Karpas-422 (cell line): ENCODE data around the gene GAS2L2. TPM values are rescaled to one million over a fixed set of nuclear protein-coding genes. Genes with fewer than 3 reads are reported as not detected.
A peak's percentile ranks its signal among the peaks of the same experiment; 100 is the strongest.

ENCODE experiments used
- DNase-seq: peaks from one replicate; pipeline ENCODE4 v3.0.0-alpha.2; 2015
- H2AFZ ChIP-seq: fragments of 200-600 bp; sonication (generic); 2 replicates; pipeline ENCODE4 v1.6.1; 2014; ENCODE audit warnings: antibody characterized with exemption, low read length, mixed read lengths
- H3K27ac ChIP-seq: fragments of 200-600 bp; sonication (generic); 2 replicates; pipeline ENCODE4 v1.5.1; 2014; ENCODE audit warnings: mild to moderate bottlenecking, low read length, moderate library complexity
- H3K27me3 ChIP-seq: fragments of 200-600 bp; sonication (generic); 2 replicates; pipeline ENCODE4 v1.6.1; 2014; ENCODE audit warnings: low read length, mixed read lengths
- H3K36me3 ChIP-seq: fragments of 200-600 bp; sonication (generic); 2 replicates; pipeline ENCODE4 v1.6.1; 2014; ENCODE audit warnings: low read length, mixed read lengths; ENCODE audit not compliant: insufficient read depth
- H3K4me1 ChIP-seq: fragments of 200-600 bp; sonication (generic); 2 replicates; pipeline ENCODE4 v1.6.1; 2014; ENCODE audit warnings: mild to moderate bottlenecking, low read length, mixed read lengths
- H3K4me2 ChIP-seq: fragments of 200-600 bp; sonication (generic); 2 replicates; pipeline ENCODE4 v1.6.1; 2014; ENCODE audit warnings: low read length, low read depth, mild to moderate bottlenecking; ENCODE audit not compliant: poor library complexity, severe bottlenecking
- H3K4me3 ChIP-seq: fragments of 200-600 bp; sonication (generic); 2 replicates; pipeline ENCODE4 v1.5.1; 2014; ENCODE audit warnings: mild to moderate bottlenecking, antibody characterized with exemption, low read length, mixed read lengths
- H3K79me2 ChIP-seq: fragments of 200-600 bp; sonication (generic); 2 replicates; pipeline ENCODE4 v1.6.1; 2014; ENCODE audit warnings: mild to moderate bottlenecking, low read length, mixed read lengths
- H3K9ac ChIP-seq: fragments of 200-600 bp; sonication (generic); 2 replicates; pipeline ENCODE4 v1.6.0; 2014; ENCODE audit warnings: low read length
- H3K9me2 ChIP-seq: fragments of 200-600 bp; sonication (generic), shearing (Covaris generic); replicated peaks from 2 replicates; pipeline ENCODE4 v1.6.0; 2014; ENCODE audit warnings: mild to moderate bottlenecking, low read length, moderate library complexity; ENCODE audit not compliant: insufficient read depth
- H3K9me3 ChIP-seq: fragments of 300-700, 200-600 bp; sonication (generic); 2 replicates; pipeline ENCODE4 v1.6.1; 2014; ENCODE audit warnings: low read length, mixed read lengths
- H4K20me1 ChIP-seq: fragments of 200-600 bp; sonication (generic); 2 replicates; pipeline ENCODE4 v1.6.1; 2014; ENCODE audit warnings: mild to moderate bottlenecking, antibody characterized with exemption, low read length, low read depth; ENCODE audit not compliant: insufficient read depth
- total RNA-seq: library from RNA; depleted of rRNA; stranded (reverse); fragments of >200 nt; shearing (Covaris generic); gene quantifications from 2 replicates; pipeline ENCODE4 v1.2.3, GENCODE V29; 2014; ENCODE audit warnings: low replicate concordance

The GAS2L2 gene
- total RNA-seq, 1 experiment from 2014 or later, result 0.07 TPM

- Histone ChIP-seq H3K9me3 (no peaks in the 10 kb centered on the region), H3K27me3 (no peaks in the 10 kb centered on the region), H3K27ac (no peak overlapping the region), H3K4me2 (no peak overlapping the region), H3K4me3 (no peak overlapping the region), H3K36me3 (no peaks in the 10 kb centered on the region), H3K9ac (no peak overlapping the region), H3K79me2 (no peaks in the 10 kb centered on the region), H4K20me1 (no peaks in the 10 kb centered on the region), H3K9me2 (no peaks in the 10 kb centered on the region), H3K4me1 (peaks cover 13% of the 10 kb centered on the region), H2AFZ (no peak overlapping the region)
- DNase-seq, result no peak
Measured at GRCh38 chr17:35766489-35766877, 13.4 kb upstream of the GAS2L2 start.

DNA sequence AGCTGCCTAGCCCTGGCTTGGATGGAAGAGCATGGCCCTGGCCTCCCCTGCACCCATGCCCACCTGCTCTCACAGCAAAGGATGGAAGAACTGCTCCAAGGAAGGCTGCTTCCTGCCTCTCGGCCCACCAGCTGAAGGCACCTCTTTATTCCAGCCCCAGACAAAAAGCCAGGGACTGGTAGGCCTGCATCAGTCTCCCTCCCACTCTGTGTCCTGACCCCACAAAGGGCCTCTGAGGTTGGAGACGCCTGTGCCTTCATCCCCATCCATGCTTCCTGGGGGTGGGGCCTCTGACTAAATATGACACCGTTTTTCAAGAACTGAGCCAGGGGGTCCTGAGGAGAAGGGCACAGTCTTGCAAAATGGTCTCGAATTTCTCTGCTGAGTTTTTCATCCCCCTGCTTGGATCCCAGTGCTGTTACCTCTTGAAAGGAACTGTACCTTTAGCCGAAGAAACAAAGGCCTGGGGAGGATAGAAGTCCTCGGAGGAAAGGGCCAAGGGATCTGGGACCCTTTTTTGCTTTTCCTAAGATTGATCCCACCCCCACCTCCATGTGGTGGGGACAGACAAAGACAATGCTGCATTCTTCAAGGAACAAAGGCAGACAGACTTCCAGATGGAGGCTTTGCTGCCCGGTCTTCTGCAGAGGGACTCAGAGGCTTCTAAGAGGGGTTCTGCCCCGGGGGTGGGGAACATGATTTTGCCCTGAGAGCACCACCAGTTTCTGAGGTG, 12.9 kb upstream of the GAS2L2 start:
- no peak overlapping the region for H3K4me3 ChIP-seq
- no peak overlapping the region for H2AFZ ChIP-seq
- no peaks in the 10 kb centered on the region for H3K27me3 ChIP-seq
- H3K4me1 ChIP-seq, result peaks cover 13% of the 10 kb centered on the region
- H3K4me2 ChIP-seq, result no peak overlapping the region
- H3K9me2 ChIP-seq, result no peaks in the 10 kb centered on the region
- no peaks in the 10 kb centered on the region for H4K20me1 ChIP-seq
- H3K79me2 ChIP-seq, result no peaks in the 10 kb centered on the region
- no peak for DNase-seq
- H3K9me3 ChIP-seq, result no peaks in the 10 kb centered on the region
- no peaks in the 10 kb centered on the region for H3K36me3 ChIP-seq
- H3K9ac ChIP-seq, result no peak overlapping the region
- no peak overlapping the region for H3K27ac ChIP-seq

GRCh38 chr17:35765086-35765710, 12.2 kb upstream of the GAS2L2 start:
- peak overlapping the region; percentile 70 for H3K9ac ChIP-seq
- peak overlapping the region; percentile 67 for H3K4me3 ChIP-seq
- peaks cover 13% of the 10 kb centered on the region for H3K4me1 ChIP-seq
- DNase-seq, result no peak
- no peaks in the 10 kb centered on the region for H4K20me1 ChIP-seq
- no peaks in the 10 kb centered on the region for H3K79me2 ChIP-seq
- H3K36me3 ChIP-seq, result no peaks in the 10 kb centered on the region
- no peaks in the 10 kb centered on the region for H3K9me3 ChIP-seq
- H3K27me3 ChIP-seq, result no peaks in the 10 kb centered on the region
- peak overlapping the region; percentile 77 for H3K4me2 ChIP-seq
- H3K9me2 ChIP-seq, result no peaks in the 10 kb centered on the region
- no peak overlapping the region for H3K27ac ChIP-seq
- no peak overlapping the region for H2AFZ ChIP-seq

- Histone ChIP-seq H4K20me1 (no peaks in the 10 kb centered on the region), H3K4me3 (peak overlapping the region; percentile 67), H3K27ac (no peak overlapping the region), H2AFZ (peak overlapping the region; percentile 99), H3K79me2 (no peaks in the 10 kb centered on the region), H3K9me2 (no peaks in the 10 kb centered on the region), H3K36me3 (no peaks in the 10 kb centered on the region), H3K4me1 (peaks cover 13% of the 10 kb centered on the region), H3K4me2 (peak overlapping the region; percentile 77), H3K27me3 (no peaks in the 10 kb centered on the region), H3K9me3 (no peaks in the 10 kb centered on the region), H3K9ac (peak overlapping the region; percentile 70)
- peak; percentile 94 for DNase-seq
Measured at GRCh38 chr17:35764123-35764991, 11.3 kb upstream of the GAS2L2 start.

DNA sequence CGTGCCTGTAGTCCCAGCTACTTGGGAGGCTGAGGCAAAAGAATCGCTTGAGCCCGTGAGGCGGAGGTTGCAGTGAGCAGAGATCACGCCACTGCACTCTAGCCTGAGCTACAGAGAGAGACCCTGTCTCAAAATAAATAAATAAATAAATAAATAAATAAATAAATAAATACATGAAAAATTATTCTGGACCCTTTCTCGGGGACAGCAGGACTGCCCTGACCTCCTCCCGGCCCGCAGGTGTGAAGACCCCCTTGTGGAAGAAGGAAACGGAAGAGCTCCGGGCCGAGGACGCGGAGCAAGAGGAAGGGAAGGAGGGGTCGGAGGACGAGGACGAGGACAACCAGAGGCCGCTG, 10.7 kb upstream of the GAS2L2 start:
- H3K27me3 ChIP-seq, result no peaks in the 10 kb centered on the region
- peak overlapping the region; percentile 67; the same call in 1 of the 2 replicates for H3K4me3 ChIP-seq
- H3K9me2 ChIP-seq, result no peaks in the 10 kb centered on the region
- H3K4me2 ChIP-seq, result peak overlapping the region; percentile 77
- DNase-seq, result no peak
- no peaks in the 10 kb centered on the region for H4K20me1 ChIP-seq
- no peak overlapping the region for H2AFZ ChIP-seq
- no peaks in the 10 kb centered on the region for H3K36me3 ChIP-seq
- H3K27ac ChIP-seq, result no peak overlapping the region
- H3K4me1 ChIP-seq, result peaks cover 13% of the 10 kb centered on the region
- peak overlapping the region; percentile 70 for H3K9ac ChIP-seq
- no peaks in the 10 kb centered on the region for H3K79me2 ChIP-seq
- no peaks in the 10 kb centered on the region for H3K9me3 ChIP-seq

GRCh38 chr17:35761601-35762000, 8.6 kb upstream of the GAS2L2 start:
- Histone ChIP-seq H3K4me1 (peaks cover 13% of the 10 kb centered on the region), H4K20me1 (no peaks in the 10 kb centered on the region), H3K9me3 (no peaks in the 10 kb centered on the region), H3K4me2 (no peak overlapping the region), H3K27me3 (no peaks in the 10 kb centered on the region), H3K9ac (no peak overlapping the region), H3K27ac (no peak overlapping the region), H3K4me3 (no peak overlapping the region), H3K36me3 (no peaks in the 10 kb centered on the region), H3K9me2 (no peaks in the 10 kb centered on the region), H3K79me2 (no peaks in the 10 kb centered on the region), H2AFZ (no peak overlapping the region)
- no peak for DNase-seq

DNA sequence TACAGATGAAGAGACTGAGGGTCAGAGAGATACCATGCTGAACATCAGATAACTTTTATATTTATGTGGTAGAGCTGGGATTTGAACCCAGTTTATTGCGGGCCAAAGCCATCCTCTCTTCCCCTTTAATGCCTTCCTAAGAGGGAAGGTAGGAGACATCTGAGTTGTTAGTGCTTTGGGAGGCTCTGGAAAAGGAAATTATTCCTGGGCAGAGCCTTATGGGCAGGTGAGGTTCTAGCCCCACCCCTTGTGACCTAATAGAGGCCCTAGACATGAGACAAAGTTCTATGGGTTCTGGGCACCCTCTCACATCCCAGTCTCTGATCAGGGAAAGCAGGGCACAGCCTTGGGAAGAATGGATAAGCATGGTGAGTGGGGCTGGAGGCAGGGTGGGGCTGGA, 7.5 kb upstream of the GAS2L2 start, which contains the start of gene C17orf50:
C17orf50 (plus strand) TSS at position 301 of the 400 bp plus-strand sequence; CDS start at position 356, 55 bp downstream.
- H4K20me1 ChIP-seq, result no peaks in the 10 kb centered on the region
- H3K4me1 ChIP-seq, result peaks cover 16% of the 10 kb centered on the region
- no peak within 1 kb of the TSS for H3K27ac ChIP-seq
- no peak within 1 kb of the TSS for H3K4me3 ChIP-seq
- no peak within 1 kb of the TSS for H2AFZ ChIP-seq
- no peaks in the 10 kb centered on the region for H3K9me2 ChIP-seq
- H3K79me2 ChIP-seq, result no peaks in the 10 kb centered on the region
- H3K36me3 ChIP-seq, result no peaks in the 10 kb centered on the region
- H3K9me3 ChIP-seq, result no peaks in the 10 kb centered on the region
- H3K9ac ChIP-seq, result no peak within 1 kb of the TSS
- H3K4me2 ChIP-seq, result no peak within 1 kb of the TSS
- no peak for DNase-seq
- no peaks in the 10 kb centered on the region for H3K27me3 ChIP-seq

DNA sequence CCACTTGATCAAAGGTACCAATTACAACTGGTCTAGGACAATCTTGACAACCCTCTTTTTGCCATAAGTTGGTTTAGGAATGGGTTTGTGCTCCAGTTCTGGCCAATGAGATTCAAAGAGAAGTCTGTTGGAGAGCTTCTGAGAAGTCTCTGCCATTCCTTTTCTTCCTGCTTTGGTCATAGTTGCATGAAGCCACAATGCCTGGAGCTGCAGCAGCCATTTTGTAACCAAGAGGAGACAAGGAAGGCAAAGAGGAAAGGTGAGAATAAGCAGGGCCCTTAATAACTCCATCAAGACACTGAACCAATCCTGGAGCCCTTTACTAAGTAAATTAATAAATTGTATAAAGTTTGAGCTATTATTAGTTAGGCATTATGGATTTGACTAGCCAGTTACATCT, 4.2 kb upstream of the GAS2L2 start:
- H3K27ac ChIP-seq, result no peak overlapping the region
- H3K9me2 ChIP-seq, result no peaks in the 10 kb centered on the region
- no peak overlapping the region for H3K4me2 ChIP-seq
- no peaks in the 10 kb centered on the region for H3K79me2 ChIP-seq
- H3K4me3 ChIP-seq, result no peak overlapping the region
- no peaks in the 10 kb centered on the region for H3K9me3 ChIP-seq
- DNase-seq, result no peak
- no peaks in the 10 kb centered on the region for H3K27me3 ChIP-seq
- H2AFZ ChIP-seq, result no peak overlapping the region
- H3K9ac ChIP-seq, result no peak overlapping the region
- no peaks in the 10 kb centered on the region for H4K20me1 ChIP-seq
- H3K36me3 ChIP-seq, result no peaks in the 10 kb centered on the region
- H3K4me1 ChIP-seq, result peaks cover 3% of the 10 kb centered on the region
